Fibroblast of pulmonary artery (primary cell): Measurements from ENCODE around the gene C10orf67.
A peak's percentile ranks its signal among the peaks of the same experiment; 100 is the strongest.
"Not testable (repeated sequence)": the region's sequence is repeated elsewhere in the genome, so short reads cannot be mapped to it uniquely, and the experiment has no call there.

Experiments used
- DNase-seq: peaks from one replicate; pipeline ENCODE4 v3.0.0-alpha.2; 2010; ENCODE audit warnings: low read depth
- H3K4me3 ChIP-seq: replicated peaks from 2 replicates; pipeline ENCODE4 v1.5.1; 2011; ENCODE audit warnings: low read depth, mild to moderate bottlenecking, control low read depth, low read length, moderate library complexity
- CTCF ChIP-seq: IDR thresholded peaks from 2 replicates; pipeline ENCODE4 v1.5.1; 2011; ENCODE audit warnings: mild to moderate bottlenecking, control low read depth, low read length, inconsistent platforms; ENCODE audit errors: missing control alignments

C10orf67 gene

GRCh38 chr10:23362069-23362830 lies 17.7 kb upstream of the C10orf67 start:
- no peak for DNase-seq
- H3K4me3 ChIP-seq: no peak overlapping the region
- no peak for TF ChIP-seq CTCF

- no peak for TF ChIP-seq CTCF
- no peak overlapping the region for H3K4me3 ChIP-seq
- DNase-seq: no peak
These were observed 17.1 kb upstream of the C10orf67 start for GRCh38 chr10:23361665-23362064.

- H3K4me3 ChIP-seq: no peak overlapping the region
- TF ChIP-seq CTCF: no peak
- no peak for DNase-seq
These were observed 15.2 kb upstream of the C10orf67 start for GRCh38 chr10:23359692-23360380.

- H3K4me3 ChIP-seq: no peak overlapping the region
- TF ChIP-seq CTCF: peak; percentile 44
- DNase-seq: peak; percentile 33
These were observed 13.8 kb upstream of the C10orf67 start for GRCh38 chr10:23358357-23358756.

- no peak for DNase-seq
- TF ChIP-seq CTCF: no peak
- no peak overlapping the region for H3K4me3 ChIP-seq
These were observed 10.2 kb upstream of the C10orf67 start for GRCh38 chr10:23354630-23355279.

GRCh38 chr10:23351926-23352519 lies 7.4 kb upstream of the C10orf67 start:
- DNase-seq: peak; percentile 67
- no peak overlapping the region for H3K4me3 ChIP-seq
- TF ChIP-seq CTCF: no peak

- H3K4me3 ChIP-seq, DNase-seq: not testable (repeated sequence)
These were observed 6.1 kb upstream of the C10orf67 start for GRCh38 chr10:23350706-23351105.
